Right lung (tissue), 5 donors: ENCODE results near the gene TSR2. TPM values are rescaled to one million over a fixed set of nuclear protein-coding genes. Genes with fewer than 3 reads are reported as not detected.
"Not testable (repeated sequence)": the region's sequence is repeated elsewhere in the genome, so short reads cannot be mapped to it uniquely, and the experiment has no call there.

Experiments
- DNase-seq, 2 donors: peaks; one replicate each; pipeline ENCODE4 v3.0.0-alpha.2; 2013
- polyA plus RNA-seq, 5 donors: library from polyadenylated mRNA; unstranded; fragments of 120-200 nt; gene quantifications; one replicate each; pipeline versions ENCODE4 v1.2.1 to v1.2.3, GENCODE V29; 2013; ENCODE audit warnings: inconsistent platforms in 1 of 5, low replicate concordance in 1 of 5; ENCODE audit not compliant: insufficient read length in 5 of 5, insufficient read depth in 1 of 5

TSR2 gene
- polyA plus RNA-seq, 5 donors, result 37.6 to 50.0 (median 43.8) TPM

GRCh38 chrX:54452920-54453319 lies 12.7 kb downstream of the TSR2 start:
- DNase-seq, result no peak

DNA sequence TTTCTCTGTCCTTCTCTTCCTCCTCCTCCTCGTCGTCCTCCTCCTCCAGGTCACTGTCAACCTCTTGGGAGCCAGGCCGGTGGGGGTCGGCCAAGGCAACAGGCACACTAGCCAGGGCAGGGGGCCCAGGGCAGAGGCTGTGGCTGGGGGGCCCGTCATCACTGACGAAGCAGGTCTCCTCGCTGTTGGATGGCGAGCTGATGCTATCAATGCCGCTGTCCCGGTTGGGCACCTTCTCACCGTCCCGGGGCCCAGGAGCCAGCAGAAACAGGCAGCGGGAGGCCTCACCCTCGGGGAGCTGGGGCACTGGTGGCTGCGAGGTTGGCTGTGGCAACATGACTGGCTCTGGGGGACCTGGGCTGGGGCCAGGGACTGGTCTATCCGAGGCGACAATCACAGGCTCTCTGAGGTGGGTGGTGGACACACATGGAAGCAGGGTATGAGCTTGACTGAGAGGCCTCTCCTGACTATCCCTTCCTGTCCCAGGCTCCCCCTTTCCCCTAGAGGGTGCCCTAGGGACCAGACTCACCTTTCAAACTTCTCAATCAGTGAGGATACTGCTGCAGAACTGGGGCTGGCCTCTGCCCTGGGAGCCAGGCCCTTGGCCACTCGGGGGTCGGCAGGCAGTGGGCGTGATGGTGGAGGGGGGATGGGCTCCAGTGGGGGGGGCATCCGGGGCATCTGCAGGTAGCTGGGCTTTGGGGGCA lies 30.0 kb downstream of the TSR2 start:
- DNase-seq, result no peak

GRCh38 chrX:54473993-54474859 lies 34.0 kb downstream of the TSR2 start:
- no peak for DNase-seq

- DNase-seq, result no peak
Observed at GRCh38 chrX:54479136-54480111, 39.2 kb downstream of the TSR2 start.

GRCh38 chrX:54482839-54483593 lies 42.8 kb downstream of the TSR2 start:
- DNase-seq, result no peak

DNA sequence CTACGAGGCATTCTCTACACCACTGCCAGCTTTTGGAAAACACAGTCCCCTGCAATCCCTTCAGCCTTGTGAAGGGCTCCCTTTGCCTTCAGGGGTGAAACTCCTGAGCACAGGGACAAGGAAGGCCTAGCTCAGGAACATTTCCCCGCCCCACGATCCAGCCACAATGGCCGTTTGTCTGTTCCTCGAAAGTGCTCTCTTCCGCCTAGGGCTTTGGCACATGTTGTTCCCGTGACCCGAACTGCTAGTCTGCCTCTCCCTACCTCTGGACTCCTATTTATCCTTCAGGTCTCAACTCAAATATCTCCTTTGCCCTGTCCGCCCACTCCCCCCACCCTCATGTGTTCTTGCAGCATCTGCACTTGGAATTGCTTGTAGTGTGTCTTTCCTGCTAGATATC lies 43.7 kb downstream of the TSR2 start:
- no peak for DNase-seq

DNA sequence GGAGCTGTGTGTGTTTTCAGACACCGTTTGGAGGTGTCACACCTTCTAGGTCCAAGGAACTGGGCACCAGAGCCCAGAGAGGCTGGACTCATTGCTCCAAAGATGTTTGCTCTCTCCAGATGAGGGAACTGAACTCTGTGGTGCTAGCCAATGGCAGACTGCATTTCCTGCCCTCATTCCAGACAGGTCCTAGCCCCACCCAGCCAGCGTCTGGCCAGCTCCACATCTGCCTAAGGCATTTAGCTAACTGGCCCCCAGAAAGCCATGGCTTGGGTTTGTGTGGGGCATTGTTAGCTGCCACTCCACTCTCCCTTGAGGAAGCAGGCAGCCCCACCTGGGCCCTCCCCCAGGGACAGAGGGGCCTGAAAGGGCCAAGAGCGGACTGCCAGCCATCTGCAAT lies 44.5 kb downstream of the TSR2 start:
- no peak for DNase-seq

GRCh38 chrX:54489819-54490218 lies 49.6 kb downstream of the TSR2 start:
- DNase-seq, result not testable (repeated sequence)

GRCh38 chrX:54492340-54492739 lies 52.1 kb downstream of the TSR2 start:
- DNase-seq, result no peak

- DNase-seq, result no peak
Observed at GRCh38 chrX:54494166-54494988, 54.2 kb downstream of the TSR2 start.

Other genes starting within 250 kb of the TSR2 start
- gene WNK3, start 82.4 kb upstream of the TSR2 start, polyA plus RNA-seq, result 1 to 10 TPM; 3.6 to 6.2 (median 5.5) TPM
- 10 to 100 TPM; 13.4 to 21.7 (median 17.9) TPM for gene FGD1, start 55.8 kb downstream of the TSR2 start, polyA plus RNA-seq
- 10 to 100 TPM; 13.5 to 23.6 (median 17.1) TPM for gene GNL3L, start 89.8 kb downstream of the TSR2 start, polyA plus RNA-seq